Keratinocyte (primary cell): ENCODE results near the gene UNC5A.

ENCODE experiments used
- CTCF ChIP-seq, 3 experiments: IDR thresholded peaks in 1 of 3; conservative IDR thresholded peaks in 1 of 3; optimal IDR thresholded peaks in 1 of 3; 2 replicates in 2 of 3; 3 replicates in 1 of 3; pipeline versions ENCODE3 to v1.5.1; 2011; ENCODE audit warnings: low read length in 3 of 3, mild to moderate bottlenecking in 3 of 3, moderate library complexity in 2 of 3, control low read depth in 1 of 3, inconsistent platforms in 1 of 3; ENCODE audit not compliant: insufficient read depth in 2 of 3; ENCODE audit errors: extremely low read depth in 1 of 3
- EZH2 ChIP-seq: IDR thresholded peaks from one replicate; pipeline ENCODE4 v1.6.1; 2012; ENCODE audit warnings: inconsistent platforms, mild to moderate bottlenecking, low read length, moderate library complexity

GRCh38 chr5:176770431-176770830 lies 39.9 kb upstream of the UNC5A start:
- TF ChIP-seq CTCF (optimal IDR thresholded peaks at IDR 0.05 in 1 of 3, IDR thresholded peaks at IDR 0.05 in 1 of 3, conservative IDR thresholded peaks at IDR 0.05 in 1 of 3; ENCODE audit: extremely low read depth in 1 of 3, insufficient read depth in 2 of 3, low read length in 3 of 3) (no peak), EZH2 (no peak)
